Measurements from ENCODE around the gene CAMSAP1. TPM values are rescaled to one million over a fixed set of nuclear protein-coding genes. Genes with fewer than 3 reads are reported as not detected.
A peak's percentile ranks its signal among the peaks of the same experiment; 100 is the strongest.

CAMSAP1 gene
- total RNA-seq, 1 experiment from 2014 or later: 14.5 TPM

DNA sequence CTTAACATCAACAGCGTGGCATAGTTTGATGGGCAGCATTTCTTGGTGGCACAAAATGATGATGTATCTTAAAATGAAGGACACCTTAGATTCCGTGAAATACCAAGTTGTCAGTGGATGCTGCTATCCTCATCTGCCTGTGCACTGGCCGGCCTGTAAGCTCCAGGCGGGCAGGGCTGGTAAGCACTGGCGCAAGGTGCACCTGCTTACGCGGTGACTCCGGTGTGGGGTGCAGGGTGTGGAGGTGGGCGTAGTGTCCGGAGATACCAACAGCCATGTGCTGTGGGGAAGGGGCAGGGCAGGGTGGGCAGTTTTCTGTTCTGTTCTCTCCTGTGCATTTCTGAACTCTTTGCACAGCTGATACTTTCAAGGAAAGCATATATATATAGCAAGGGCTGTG is 103.9 kb downstream of the CAMSAP1 start:
- Histone ChIP-seq H3K9me3 (no peaks in the 10 kb centered on the region), H3K27me3 (no peaks in the 10 kb centered on the region), H3K36me3 (no peaks in the 10 kb centered on the region), H3K4me3 (no peak overlapping the region)
- no peak for DNase-seq

DNA sequence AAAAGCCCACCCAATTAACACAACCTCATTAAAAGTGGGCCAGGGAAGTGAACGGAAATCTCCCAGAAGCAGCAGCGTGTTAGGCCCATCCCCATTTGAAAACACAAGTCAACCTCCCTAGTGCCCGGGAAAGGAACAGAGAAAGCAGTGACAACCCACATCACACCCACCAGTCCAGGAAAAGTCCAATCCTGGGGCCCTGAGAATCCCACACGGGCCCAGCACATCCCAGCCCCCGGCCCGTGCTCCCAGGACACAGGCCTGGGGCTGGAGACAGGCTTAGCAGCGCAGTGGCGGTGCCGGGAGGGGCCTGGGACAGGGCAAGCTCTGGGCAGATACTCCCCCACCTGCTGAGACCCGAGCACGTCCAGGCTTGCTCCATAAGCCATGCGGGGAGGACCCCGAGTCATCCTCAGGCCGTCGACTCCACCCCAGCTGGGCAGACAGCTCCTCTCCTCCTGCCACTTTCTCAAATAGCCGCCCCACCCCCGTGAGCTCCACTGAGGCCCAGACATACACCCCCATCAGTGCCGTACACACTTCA is 104.4 kb downstream of the CAMSAP1 start:
- DNase-seq: peak; percentile 19
- Histone ChIP-seq H3K4me3 (no peak overlapping the region), H3K27me3 (no peaks in the 10 kb centered on the region), H3K9me3 (no peaks in the 10 kb centered on the region), H3K36me3 (no peaks in the 10 kb centered on the region)

DNA sequence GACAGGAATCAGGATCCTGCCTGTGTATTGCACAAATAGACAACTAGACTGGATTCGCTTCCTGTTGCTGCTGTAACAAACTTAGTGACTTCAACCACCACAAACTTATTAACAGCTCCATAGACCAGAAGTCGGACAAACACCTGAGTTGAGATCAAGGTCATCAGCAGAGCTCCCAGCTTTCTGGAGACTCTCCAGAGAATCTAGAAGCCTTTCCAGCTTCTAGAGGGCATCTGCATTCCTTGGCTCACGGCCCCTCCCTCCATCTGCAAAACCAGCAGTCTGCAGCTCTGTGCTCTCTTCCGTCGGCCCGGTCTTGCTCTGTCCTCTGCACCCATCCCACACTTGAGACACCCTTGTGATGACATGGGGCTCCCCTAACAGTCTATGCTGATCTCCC is 106.3 kb downstream of the CAMSAP1 start:
- no peak for DNase-seq
- Histone ChIP-seq H3K27me3 (no peaks in the 10 kb centered on the region), H3K4me3 (no peak overlapping the region), H3K36me3 (no peaks in the 10 kb centered on the region), H3K9me3 (no peaks in the 10 kb centered on the region)

DNA sequence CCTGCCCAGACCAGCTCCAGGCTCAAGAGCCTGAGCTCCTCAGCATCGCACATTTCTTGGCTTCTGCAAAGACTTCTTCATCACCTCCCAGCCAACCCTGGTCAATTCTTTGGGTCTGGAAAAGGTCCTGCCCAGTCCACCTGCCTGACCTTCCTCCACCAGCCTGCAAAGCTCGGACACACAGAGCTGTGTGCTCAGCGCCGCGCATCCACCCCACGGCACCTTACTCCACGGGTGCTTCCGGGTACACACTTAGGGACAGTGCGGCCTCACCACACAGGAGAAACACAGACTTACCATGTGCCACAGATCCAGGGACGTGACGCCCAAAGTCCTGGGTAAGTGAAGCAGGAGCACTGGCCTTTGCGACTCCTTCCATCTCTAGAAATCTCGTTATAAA is 108.1 kb downstream of the CAMSAP1 start:
- Histone ChIP-seq H3K27me3 (no peaks in the 10 kb centered on the region), H3K4me3 (no peak overlapping the region), H3K36me3 (no peaks in the 10 kb centered on the region), H3K9me3 (no peaks in the 10 kb centered on the region)
- no peak for DNase-seq

DNA sequence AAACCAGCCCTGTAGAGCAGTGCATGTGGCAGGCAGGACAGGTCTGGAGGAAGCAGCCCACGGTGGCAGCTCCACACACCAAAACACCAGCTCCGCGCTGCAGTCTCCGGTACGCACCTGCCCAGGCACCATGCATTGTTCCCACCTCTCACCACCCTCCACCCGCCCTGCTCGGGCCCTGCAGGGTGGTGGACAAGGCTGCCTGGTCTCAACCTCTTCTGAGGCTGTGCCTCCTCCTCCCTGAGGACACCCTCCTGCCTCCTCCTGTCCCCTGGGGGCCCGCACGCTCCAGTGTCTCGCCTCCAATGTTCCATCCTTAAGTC is 109.1 kb downstream of the CAMSAP1 start:
- Histone ChIP-seq H3K27me3 (no peaks in the 10 kb centered on the region), H3K9me3 (no peaks in the 10 kb centered on the region), H3K36me3 (no peaks in the 10 kb centered on the region), H3K4me3 (no peak overlapping the region)
- DNase-seq: no peak

DNA sequence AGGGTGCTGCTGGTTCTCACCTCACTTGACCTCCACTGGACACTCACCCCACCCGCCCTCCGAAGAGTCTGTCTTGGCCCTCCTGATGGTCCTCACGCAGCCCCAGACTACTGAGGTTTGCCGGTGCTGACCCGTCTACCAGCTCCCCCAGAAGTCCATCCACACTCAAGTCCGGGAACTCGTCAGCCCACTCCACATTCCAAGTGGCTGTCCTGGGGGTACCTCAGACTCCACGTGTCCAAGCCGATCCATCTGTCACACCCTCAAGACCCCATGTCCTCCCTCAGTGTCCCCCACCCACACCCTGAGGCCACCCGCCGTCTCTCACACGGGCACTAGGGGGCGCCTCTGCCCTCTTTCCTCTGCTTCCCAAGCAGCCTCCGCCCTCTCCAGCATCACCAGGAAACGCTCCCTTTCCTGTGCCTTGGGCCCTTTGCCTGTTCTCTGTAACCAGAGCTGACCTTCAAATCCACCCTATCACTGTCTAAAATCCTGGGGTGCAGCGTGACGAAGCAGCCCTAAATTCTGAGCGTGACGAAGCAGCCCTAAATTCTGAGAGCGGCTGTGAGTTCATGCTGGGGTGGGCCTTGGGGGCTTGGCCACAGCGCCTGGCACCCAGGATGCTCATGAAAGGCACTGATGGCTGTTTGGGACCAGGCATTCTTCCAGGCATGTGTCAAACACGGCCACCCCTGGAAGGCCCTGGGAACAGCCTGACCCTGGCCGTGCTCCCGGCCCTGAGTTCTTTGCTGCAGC is 109.7 kb downstream of the CAMSAP1 start:
- DNase-seq: peak; percentile 46
- no peak overlapping the region for H3K4me3 ChIP-seq
- H3K27me3 ChIP-seq: no peaks in the 10 kb centered on the region
- no peaks in the 10 kb centered on the region for H3K36me3 ChIP-seq
- no peaks in the 10 kb centered on the region for H3K9me3 ChIP-seq

DNA sequence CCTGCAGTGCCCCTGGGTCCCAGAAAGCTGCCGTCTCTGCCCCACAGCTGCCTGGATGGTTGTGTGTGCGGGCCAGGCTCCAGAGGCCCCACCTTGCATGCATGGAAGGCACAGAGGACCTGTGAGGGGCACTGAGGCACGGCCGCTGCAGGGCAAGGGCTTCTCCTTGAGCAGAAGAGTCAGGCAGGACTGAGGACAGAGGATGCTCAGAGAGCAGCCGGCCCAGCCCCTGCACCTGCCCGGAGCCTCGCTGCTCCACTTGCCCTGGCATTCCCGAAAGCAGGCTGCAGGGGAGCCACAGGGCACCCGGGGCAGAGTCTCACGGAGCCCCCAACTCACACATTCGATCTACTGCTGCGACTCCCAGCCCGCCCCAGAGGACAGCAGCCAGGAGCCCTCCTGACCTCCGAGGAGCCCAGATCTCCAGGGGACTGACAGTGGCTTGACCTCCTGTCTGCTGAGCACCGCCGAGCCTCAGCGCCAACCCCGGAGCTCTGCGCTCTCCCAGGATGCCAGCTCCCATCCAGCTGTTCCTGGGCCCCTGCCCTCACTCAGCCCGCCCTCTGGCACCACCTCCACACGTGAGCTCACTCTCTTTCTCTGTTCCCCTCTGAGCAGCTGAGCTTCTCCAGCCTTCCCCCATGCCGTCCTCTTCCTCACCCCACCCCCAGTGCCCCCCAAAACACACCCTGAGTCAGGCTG is 110.4 kb downstream of the CAMSAP1 start:
- Histone ChIP-seq H3K36me3 (no peaks in the 10 kb centered on the region), H3K27me3 (no peaks in the 10 kb centered on the region), H3K9me3 (no peaks in the 10 kb centered on the region), H3K4me3 (no peak overlapping the region)
- peak; percentile 26 for DNase-seq

DNA sequence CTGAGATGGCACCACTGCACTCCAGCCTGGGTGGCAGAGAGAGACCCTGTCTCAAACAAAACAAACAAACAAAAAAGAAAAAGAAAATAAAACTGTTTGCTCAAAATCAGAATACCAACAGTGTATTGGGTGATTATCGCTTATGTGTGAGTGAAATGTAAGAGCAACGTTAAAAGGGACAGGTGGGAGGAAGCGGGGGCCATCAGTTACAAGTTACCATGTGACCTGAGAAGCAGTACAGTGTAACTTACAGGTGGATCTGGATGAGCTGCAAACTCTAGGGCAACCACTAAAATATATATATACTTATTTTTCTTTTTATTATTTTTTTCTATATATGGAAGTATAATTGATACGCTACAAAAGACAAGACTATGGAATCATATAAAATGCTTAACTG is 112.0 kb downstream of the CAMSAP1 start:
- no peak for DNase-seq
- H3K4me3 ChIP-seq: no peak overlapping the region

DNA sequence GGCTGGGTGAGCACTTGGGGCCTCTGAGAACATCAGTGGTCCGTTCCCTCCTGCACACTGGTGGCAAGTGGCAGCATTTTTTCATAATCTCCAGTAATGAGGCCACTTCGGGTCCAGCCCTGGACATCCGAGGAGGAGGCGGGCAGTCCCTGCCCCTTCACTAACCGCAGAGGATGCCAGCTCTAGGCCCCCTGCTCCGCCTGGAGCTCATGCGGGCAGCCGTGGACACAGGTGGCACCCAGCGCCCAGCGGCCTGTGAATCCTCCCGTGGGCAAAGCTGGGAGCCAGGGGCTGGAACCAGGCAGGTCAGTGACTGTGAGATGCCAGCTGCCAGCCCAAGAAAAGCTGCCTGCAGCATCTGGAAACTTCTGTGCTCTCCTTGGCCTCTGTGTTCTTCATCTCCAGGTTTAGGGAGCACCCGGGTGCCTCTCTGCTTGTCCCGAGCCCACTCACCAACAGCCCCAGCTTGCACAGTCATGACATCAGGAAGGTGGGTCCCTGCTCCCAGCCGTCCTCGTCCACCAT is 112.9 kb downstream of the CAMSAP1 start:
- no peaks in the 10 kb centered on the region for H3K9me3 ChIP-seq
- DNase-seq: no peak
- no peaks in the 10 kb centered on the region for H3K27me3 ChIP-seq
- H3K36me3 ChIP-seq: no peaks in the 10 kb centered on the region
- H3K4me3 ChIP-seq: no peak overlapping the region

More for the DNA sequence above, 112.0 kb downstream of the CAMSAP1 start:
- Histone ChIP-seq H3K36me3 (no peaks in the 10 kb centered on the region), H3K27me3 (no peaks in the 10 kb centered on the region), H3K9me3 (no peaks in the 10 kb centered on the region)

DNA sequence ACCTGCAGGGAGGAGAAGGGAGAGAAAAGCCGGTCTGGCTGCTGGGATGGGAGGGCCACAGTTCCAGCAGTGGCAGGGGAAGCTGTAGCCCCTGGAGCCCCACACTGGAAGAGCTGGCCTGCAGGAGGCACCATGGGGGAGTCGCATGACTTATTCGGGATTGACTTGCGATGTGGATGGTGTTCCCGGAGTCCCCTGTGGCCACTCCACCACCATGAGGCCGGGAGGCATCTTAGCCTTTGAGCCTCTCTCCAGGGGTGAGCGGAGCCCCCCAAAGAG is 113.3 kb downstream of the CAMSAP1 start:
- no peak overlapping the region for H3K4me3 ChIP-seq
- H3K27me3 ChIP-seq: no peaks in the 10 kb centered on the region
- H3K36me3 ChIP-seq: no peaks in the 10 kb centered on the region
- no peaks in the 10 kb centered on the region for H3K9me3 ChIP-seq
- DNase-seq: no peak

DNA sequence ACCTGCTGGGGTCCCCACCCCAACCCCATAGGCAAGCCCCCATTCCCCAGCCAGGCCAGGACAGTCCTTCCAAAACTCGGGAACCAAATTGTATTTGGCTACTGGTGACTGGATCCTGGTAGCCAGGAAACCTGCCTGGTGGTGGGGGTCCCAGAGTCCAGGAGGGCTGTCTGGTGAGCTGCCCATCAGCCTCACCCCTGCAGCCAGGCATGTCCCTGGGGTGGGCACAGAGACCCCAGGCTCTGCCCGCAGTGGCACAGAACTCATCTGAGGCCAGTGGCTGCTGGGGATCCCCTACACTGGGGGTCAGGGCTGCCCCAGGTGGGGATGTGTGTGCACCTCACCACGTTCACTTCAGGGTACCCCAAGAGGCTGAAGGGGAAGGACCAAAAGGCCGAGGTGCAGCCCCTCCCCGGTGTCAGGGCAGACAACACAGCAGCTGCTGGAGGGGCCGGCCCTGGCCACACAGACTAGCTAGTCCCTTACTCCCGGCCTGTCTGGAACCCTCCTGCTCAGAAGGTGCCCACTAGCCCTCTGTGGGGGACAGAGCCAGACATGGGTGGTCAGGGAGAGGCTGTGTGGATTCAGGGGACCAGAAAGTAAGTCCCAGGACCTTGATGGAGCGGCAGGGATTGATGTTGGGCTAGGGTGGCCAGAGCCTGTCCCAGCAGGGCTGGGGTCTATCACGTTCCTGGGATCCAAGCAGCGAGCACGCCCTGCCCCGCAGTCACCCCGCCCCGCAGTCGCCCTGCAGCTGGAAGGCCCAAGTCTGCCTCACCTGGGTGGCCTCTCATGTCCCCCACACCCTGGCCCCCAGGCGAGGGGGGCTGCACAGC is 113.9 kb downstream of the CAMSAP1 start:
- DNase-seq: no peak
- H3K4me3 ChIP-seq: no peak overlapping the region
- H3K27me3 ChIP-seq: no peaks in the 10 kb centered on the region
- no peaks in the 10 kb centered on the region for H3K9me3 ChIP-seq
- H3K36me3 ChIP-seq: no peaks in the 10 kb centered on the region

DNA sequence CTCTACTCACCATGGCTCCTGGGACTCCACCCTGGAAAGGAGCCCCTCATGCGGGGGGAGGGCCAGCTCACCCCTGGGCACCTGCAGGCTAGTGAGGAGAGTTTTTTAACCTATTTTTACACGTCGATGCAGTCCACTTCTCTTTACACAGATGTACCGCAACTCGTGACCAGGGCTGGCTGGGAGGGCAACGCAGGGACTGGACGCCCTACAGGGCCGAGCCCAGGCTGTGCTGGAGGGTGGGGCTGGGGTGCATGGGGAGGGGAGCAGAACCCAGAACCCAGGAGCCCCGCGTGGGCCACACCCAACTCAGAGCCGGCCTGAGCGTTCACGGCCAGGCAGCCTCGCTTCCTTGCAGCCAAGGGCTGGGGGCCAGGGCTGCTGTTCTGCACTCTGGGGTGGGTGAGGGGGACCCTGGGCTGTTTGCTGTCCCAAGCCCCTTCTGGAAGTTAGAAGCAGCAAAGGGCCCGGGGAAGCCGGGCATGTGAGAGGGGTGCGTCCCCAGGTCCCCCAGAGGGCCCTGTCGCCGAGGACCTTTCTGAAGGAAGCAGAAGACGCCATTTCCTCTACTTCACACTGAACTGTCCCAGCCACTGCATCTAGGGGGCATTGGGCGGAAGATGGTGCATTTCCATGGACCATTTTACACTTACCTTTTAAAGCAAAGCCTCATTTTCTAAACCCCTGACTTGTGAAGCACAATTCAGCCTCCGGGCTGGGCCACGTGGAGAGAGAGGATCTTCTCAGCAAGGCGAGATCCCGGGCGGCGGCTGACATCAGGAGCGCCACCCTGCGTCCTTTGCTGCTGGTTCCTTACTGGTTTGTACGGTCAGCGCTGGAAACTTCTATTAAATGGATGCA is 114.8 kb downstream of the CAMSAP1 start:
- Histone ChIP-seq H3K9me3 (no peaks in the 10 kb centered on the region), H3K27me3 (no peaks in the 10 kb centered on the region), H3K36me3 (no peaks in the 10 kb centered on the region), H3K4me3 (no peak overlapping the region)
- no peak for DNase-seq

DNA sequence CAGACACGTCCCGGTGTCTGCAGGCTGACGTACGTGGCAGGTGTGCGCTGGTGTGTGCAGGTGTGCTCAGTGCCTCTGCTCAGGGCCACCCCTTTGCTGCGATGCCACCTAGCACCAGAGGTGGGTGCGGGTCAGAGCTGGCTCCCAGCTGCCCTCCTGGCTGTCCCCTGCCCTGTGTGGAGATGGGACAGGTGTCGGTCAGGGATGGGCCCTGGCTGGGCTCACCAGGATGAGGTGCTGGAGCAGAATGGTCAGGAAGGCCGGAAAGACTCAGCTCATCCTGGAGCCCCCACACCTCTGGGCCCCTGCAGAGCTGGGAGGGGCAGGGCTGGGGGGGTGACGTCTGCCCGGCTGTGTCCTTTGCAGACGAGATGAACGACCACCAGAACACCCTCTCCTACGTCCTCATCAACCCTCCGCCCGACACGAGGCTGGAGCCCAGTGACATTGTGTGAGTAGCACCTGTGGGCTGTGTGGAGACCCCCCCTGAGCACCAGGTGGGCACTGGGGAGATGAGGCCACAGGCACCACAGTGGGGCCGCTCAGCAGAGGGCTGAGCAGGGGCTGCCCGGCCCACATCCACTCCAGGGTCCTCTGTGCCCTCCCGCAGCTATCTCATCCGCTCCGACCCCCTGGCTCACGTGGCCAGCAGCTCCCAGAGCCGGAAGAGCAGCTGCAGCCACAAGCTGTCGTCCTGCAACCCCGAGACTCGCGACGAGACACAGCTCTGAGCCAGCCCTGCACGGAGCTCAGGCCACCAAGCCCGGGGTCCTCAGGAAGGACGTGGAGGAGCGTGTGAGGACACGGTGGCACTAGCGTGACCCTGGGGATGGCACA is 115.7 kb downstream of the CAMSAP1 start:
- Histone ChIP-seq H3K36me3 (no peaks in the 10 kb centered on the region), H3K4me3 (no peak overlapping the region), H3K27me3 (no peaks in the 10 kb centered on the region), H3K9me3 (no peaks in the 10 kb centered on the region)
- DNase-seq: no peak

DNA sequence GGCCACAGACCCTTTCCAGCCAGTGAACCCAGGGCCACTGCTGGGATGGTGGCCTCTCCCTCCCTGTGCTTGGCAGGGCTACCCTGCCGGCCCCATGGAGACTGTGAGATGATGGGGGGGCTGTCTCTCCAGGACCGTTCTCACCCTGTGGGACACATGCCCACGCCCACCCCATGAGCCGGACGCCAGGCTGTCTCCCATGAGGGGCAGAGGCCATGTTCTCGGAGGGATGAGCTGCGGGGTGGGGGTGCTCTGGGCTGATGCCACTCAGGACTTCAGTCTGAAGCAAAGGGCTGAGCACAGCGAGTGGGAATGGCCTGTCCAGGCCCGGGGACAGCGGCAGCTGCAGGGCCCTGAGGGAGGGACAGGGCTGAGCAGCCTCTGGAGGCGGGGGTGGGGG is 116.5 kb downstream of the CAMSAP1 start:
- H3K36me3 ChIP-seq: no peaks in the 10 kb centered on the region
- H3K27me3 ChIP-seq: no peaks in the 10 kb centered on the region
- no peaks in the 10 kb centered on the region for H3K9me3 ChIP-seq
- no peak for DNase-seq
- H3K4me3 ChIP-seq: no peak overlapping the region

DNA sequence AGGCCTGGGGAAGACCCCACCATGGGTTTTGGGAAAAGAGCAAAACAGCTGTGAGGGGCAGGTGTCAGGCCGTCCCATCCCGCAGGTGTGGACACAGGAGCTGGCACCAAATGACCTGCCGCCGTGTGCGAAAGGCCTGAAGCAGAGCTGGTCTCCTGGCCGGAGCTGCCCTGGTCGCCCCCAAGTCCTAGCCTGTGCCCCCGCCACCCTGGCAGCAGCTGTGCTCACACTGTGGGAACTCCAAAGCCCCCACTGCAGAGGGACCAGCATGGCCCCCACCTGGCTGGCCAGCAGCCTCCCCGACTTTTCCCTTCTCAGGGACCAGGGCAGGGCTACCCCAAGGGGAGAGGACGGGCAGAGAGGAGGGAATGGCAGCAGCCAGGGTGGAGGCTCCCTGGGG is 117.0 kb downstream of the CAMSAP1 start:
- H3K36me3 ChIP-seq: no peaks in the 10 kb centered on the region
- no peak overlapping the region for H3K4me3 ChIP-seq
- no peaks in the 10 kb centered on the region for H3K27me3 ChIP-seq
- DNase-seq: no peak
- H3K9me3 ChIP-seq: no peaks in the 10 kb centered on the region

DNA sequence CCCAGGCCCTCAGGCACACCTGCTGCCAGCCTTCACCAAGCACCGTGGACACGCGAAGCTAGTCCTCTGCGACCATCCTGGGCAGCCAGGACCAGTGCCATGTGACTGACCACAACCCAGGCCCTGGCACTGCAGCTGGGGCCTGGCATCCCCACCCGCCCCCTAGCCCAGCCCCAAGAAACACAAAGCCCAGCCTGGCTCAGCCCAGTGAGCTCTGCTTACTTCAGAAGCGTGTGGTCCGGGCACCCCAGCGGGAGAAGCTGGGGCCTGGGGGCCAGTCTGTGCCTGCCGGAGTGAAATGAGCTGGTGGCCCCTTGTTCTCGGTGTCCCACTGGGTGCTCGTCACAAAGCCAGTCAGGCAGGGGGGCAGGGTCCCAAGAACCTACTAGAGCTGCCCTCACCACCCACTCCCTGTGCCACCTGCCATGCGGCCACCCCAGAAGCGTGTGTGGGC is 117.5 kb downstream of the CAMSAP1 start:
- no peak overlapping the region for H3K4me3 ChIP-seq
- H3K36me3 ChIP-seq: no peaks in the 10 kb centered on the region
- no peaks in the 10 kb centered on the region for H3K9me3 ChIP-seq
- H3K27me3 ChIP-seq: no peaks in the 10 kb centered on the region
- no peak for DNase-seq

Data from MG63 (cell line).